GM21786 (cell line): Measurements from ENCODE around the gene AKR1A1.
"Not testable (repeated sequence)": the region's sequence is repeated elsewhere in the genome, so short reads cannot be mapped to it uniquely, and the experiment has no call there.

ENCODE experiments used
- ATAC-seq: cut with Tn5 transposase; IDR thresholded peaks from one replicate; pipeline ENCODE4 v1.9.1; 2021; ENCODE audit not compliant: unreplicated experiment

The AKR1A1 gene

DNA sequence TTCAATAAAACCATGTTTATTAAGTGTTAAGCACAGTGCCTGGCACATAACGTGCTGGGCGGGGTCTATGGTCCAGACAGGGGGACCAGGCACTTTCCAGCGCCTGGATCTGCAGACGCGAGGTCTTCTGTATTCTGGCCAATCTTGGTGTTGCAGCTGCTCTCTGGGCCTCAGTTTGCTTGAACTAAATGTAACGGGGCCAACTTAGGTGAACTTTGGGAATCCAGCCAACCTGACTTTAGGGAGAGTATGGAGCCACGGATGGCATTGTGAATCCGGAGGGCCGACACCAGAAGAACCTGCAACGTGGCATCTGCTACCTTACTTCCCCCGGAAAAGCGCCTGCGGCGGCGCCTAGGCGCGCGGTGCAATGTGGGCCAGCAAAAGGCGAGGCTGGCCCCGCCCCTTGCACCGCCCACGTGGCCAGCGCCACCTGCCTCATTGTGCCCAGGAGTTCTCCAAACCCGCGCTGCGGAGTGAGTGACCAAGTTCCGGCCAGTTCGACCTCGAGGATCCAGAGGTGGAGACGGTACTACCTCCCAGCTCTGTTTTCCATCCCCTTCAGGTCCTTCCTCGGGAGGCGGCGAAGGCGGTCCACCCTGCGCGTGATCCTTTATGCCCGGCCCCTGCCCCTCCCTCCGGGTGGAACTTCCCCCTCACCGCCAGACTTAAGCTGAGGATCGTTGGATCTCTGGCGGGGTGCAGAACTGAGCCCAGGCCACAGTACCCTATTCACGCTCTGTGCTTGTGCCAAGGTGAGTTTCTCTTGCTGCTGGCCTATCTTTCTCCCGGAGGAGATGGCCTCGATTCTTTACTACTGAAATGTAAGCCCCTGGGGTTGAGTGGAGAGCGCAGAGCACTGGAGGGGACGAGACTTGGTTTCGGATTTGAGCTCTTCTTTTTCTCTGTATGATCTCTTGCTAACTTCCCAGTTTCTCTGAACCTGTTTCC lies at the start of gene AKR1A1:
TSS of gene AKR1A1 (plus strand) at position 426 of the 951 bp plus-strand sequence. CDS start 10,969 bp downstream, outside the sequence.
- ATAC-seq: peak; percentile 89

DNA sequence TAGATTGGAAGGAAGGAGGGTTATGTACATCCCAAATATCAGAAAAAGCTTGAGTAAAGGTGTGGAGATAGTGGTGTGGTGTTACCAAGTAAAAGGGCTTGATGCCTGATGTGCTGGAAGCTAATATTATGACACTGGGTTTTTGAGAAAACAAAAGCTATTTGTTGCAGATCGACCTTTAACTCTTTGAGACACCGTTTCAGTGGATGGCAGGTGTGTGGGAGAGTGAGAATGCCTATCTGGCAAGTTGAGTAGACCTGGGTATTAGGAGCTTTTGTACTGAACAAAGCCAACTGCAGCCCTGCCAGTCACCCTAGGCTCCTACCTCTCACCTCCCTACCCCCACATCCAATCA lies 49.1 kb upstream of the AKR1A1 start:
- ATAC-seq: no peak

DNA sequence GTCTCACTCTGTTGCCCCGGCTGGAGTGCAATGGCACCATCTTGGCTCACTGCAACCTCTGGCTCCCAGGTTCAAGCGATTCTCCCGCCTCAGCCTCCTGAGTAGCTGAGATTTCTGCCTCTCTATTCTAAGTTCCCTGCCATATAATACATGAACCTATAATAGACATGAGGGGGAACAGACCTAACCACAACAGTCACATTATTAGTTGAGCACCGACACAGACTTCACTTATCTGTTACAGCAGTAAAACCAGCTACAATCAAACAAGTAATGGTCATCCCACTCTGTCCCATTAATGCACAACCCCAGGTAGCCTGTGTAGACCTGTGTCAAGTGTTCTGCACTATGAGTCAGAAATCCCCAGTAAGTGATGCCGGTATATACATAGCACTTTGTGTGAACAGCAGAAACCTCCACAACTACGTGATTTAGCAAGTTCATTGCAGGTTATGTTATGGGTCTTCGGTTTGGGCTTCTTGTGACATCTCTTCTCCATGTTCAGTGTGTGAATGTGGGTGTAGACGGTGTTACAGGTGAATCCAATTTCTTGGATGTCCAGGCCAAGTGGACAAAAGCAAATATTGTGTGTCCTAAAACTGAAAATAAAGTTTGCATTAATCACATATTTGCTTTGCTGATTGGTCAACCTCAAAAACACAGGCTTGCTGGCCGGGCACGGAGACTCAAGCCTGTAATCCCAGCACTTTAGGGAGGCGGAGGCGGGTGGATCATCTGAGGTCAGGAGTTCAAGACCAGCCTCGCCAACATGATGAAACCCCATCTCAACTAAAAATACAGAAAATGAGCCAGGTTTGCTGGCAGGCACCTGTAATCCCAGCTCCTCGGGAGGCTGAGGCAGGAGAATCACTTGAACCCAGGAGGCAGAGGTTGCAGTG lies 46.9 kb upstream of the AKR1A1 start:
- no peak for ATAC-seq

DNA sequence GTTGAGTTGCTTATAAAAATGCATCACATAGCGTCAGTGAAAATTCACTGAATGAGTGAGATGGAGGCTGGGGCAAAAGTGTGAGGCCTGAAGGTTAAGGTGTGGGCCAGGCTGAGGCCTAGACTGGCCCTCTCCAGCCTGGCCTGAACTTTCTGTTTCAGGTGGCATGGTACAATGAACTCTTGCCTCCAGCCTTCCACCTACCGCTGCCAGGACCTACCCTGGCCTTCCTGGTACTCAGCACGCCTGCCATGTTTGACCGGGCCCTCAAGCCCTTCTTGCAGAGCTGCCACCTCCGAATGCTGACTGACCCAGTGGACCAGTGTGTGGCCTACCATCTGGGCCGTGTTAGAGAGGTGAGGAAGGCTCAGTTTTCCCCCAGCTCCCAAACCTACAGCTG lies 43.4 kb upstream of the AKR1A1 start:
- no peak for ATAC-seq

DNA sequence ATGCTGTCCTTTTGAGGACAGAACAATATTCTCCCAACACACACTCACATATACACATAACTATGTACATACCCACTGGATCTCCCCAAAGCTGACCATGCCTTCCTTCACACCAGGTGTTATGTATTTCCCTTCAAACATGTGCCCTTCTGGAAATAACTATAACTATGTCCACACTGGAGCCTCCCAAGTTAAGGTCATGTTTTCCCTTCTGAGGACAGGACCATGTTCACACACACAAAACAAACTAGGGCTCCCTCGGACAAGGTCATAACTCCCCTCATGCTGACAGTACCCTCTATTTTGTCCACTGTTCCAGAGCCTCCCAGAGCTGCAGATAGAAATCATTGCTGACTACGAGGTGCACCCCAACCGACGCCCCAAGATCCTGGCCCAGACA lies 42.7 kb upstream of the AKR1A1 start:
- no peak for ATAC-seq

DNA sequence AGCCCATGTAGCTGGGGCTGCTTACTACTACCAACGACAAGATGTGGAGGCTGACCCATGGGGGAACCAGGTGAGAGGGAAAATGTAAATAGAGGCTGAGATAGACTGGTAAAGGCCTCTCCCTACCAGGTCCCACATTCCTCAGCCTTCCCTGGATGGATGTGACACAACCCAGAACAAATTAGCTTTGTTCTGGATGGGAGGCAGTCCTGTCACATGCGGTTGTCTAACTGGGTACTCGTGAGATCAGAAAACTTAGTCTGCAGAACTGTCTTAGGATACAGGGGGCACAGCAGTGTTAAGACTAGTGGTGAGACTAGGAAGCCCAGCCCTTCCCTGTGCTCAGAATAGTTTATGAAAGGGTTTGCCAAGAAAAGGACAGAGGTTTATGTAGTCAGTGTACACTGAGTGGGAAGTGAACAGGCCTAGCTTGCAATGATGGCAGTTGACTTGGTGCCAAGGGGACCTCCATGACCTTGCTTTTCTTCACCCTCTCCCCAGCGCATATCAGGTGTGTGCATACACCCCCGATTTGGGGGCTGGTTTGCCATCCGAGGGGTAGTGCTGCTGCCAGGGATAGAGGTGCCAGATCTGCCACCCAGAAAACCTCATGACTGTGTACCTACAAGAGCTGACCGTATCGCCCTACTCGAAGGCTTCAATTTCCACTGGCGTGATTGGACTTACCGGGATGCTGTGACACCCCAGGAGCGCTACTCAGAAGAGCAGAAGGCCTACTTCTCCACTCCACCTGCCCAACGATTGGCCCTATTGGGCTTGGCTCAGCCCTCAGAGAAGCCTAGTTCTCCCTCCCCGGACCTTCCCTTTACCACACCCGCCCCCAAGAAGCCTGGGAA lies 42.1 kb upstream of the AKR1A1 start:
- ATAC-seq: no peak

DNA sequence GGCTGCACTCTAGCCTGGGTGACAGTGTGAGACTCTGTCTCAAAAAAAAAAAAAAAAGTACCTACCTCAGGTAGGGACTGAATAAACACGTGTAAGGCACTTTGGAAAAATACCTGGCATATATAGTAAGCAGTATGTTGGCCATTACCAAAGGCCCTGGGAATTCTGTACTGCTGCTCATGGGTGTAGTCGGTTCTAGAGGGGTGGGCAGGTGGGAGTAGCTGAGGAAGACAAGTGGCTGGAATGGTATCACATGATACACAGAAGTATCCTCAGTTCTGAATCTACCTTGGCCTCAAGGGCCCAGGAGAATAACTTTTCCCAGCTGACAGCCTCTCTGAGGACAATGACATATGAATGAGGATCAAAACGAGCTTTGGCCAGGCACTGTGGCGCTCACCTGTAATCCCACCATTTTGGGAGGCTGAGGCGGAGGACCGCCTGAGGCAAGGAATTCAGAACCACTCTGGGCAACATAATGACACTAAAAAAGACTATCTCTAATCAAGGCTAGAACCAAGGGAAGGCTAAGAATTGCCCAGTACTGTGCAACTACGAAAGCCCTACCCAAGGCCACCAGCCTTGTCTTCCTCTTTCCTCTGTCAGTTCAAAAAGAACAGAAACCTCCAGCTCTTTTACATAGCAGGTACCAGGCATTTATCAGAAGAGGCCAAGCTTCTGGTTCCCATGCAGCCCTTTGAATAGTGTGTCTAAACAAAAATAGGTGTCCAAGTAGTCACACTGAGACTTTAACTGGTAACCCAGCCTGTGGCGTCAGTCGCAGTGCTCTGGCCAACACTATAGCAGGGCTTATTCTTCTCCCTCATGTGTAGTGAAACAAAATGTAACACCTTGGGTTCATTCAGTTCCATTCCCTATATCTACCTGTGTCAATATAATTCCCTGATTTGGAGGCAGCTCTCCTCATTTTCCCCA lies 40.3 kb upstream of the AKR1A1 start:
- no peak for ATAC-seq

DNA sequence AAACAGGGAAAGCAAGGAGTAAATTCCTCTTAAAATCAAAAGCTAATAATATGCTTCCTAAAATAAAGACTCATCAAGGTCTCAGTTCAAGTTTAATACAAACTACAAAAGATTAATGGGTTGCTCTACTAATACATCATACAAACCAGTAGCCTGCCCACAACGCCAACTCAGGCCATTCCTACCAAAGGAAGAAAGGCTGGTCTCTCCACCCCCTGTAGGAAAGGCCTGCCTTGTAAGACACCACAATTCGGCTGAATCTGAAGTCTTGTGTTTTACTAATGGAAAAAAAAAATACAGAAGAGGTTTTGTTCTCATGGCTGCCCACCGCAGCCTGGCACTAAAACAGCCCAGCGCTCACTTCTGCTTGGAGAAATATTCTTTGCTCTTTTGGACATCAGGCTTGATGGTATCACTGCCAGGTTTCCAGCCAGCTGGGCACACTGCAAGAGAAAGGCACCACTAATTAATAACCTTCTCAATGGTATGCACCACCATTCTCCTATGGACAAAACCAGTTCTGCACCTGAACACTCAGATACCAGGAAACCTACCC lies 39.6 kb upstream of the AKR1A1 start:
- no peak for ATAC-seq

DNA sequence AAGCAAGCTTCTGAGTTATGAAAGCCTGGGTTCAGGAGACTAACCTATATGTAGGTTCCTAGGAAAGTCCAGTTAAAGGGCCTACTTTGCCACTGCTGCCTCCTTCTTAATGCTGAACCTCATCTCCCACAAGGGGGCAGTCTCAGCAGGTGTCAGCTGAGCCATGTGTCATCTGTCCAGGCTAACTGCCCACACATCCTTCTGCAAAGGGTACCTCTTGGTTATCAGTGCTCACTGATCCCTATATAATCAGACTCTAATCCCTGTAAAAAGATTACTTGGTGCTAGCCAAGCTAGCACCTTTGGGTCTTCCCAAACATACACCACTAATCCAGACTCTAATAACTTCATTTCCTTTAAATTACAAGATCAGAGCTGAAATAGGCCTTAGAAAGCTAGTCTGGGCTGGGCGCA lies 38.0 kb upstream of the AKR1A1 start:
- ATAC-seq: no peak

DNA sequence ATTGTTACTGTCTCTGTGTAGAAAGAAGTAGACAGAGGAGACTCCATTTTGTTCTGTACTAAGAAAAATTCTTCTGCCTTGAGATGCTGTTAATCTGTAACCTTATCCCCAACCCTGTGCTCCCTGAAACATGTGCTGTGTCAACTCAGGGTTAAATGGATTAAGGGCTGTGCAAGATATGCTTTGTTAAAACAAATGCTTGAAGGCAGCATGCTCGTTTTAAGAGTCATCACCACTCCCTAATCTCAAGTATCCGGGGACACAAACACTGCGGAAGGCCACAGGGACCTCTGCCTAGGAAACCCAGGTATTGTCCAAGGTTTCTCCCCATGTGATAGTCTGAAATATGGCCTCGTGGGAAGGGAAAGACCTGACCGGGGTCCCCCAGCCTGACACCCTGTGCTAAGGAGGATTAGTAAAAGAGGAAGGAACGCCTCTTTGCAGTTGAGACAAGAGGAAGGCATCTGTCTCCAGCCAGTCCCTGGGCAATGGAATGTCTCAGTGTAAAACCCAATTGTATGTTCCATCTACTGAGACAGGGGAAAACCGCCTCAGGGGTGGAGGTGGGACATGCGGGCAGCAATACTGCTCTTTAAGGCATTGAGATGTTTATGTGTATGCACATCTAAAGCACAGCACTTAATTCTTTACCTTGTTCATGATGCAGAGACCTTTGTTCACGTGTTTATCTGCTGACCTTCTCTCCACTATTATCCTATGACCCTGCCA lies 36.9 kb upstream of the AKR1A1 start:
- ATAC-seq: not testable (repeated sequence)

DNA sequence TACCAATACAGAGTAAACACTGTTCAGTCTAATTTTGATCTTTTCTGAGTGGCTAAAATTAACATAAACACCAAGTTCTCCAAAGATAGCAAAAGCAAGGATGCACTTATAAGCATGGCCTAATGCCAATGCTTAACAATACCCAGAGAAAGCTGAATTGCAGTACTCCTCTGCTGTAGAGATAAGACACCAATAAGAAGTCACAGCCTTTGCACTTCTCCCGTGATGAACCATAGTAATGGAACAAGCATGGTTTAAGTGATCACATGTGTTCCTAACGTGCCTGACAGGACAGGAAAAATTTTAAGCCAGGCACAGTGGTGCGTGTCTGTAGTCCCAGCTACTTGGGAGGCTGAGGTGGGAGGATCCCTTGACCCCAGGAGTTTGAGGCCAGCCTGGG lies 34.6 kb upstream of the AKR1A1 start:
- no peak for ATAC-seq

DNA sequence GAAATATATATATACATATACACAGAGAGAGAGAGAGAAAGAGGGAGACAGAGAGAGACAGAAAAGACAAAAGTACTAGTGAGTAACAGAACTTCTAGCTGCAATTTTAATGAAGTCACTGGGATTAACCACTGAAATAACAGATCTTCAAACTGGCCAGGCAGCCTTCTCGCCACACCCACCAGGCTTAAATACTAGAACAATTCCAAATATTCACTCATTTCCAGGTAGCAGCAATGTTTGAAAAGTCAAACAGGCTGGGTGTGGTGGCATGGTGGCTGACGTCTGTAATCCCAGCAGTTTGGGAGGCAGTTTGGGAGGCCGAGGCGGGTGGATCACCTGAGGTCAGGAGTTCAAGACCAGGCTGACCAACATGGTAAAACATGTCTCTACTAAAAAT lies 34.2 kb upstream of the AKR1A1 start:
- no peak for ATAC-seq

DNA sequence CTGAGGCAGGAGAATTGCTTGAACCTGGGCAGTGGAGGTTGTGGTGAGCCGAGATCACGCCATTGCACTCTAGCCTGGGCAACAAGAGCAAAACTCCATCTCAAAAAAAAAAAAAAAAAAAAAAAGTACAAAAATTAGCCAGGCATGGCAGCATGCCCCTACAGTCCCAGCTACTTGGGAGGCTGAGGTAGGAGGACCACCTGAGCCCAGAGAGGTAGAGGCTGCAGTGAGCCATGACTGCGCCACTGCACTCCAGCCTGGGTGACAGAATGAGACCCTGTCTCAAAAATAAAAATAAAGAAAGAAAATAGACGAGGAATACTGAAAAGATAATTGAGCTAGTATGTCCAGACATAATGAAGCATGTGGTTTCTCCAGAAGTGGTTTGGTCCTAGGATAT lies 32.3 kb upstream of the AKR1A1 start:
- not testable (repeated sequence) for ATAC-seq

DNA sequence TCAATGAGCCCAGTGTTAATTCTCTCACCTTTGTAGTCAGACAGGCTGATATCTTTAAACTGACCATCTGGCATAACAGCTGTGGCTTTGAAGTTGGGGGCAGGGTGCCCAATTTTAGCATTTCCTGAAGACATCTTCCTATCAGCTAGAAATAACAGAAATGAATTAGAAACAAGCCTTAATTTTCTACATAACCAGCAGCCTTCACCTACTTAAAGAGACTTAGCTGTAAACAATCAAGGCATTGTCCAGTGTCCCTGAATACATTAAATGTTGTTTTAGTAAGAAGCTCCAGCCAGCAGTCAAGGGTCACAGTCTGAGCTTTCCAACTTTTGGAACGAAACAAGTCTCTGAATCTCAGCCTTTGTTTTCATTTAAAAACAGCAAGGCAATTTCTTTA lies 31.7 kb upstream of the AKR1A1 start:
- no peak for ATAC-seq

DNA sequence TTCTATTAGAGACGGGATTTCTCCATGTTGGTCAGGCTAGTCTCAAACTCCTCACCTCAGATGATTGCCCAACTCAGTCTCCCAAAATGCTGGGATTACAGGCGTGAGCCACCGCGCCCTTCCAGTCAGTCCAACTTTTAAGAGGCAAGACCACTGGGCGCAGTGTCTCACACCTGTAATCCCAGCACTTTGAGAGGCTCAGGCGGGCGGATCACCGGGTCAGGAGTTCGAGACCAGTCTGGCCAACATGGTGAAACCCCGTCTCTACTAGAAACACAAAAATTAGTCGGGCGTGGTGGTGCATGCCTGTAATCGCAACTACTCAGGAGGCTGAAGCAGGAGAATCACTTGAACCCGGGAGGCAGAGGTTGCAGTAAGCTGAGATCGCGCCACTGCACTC lies 30.9 kb upstream of the AKR1A1 start:
- ATAC-seq: not testable (repeated sequence)

DNA sequence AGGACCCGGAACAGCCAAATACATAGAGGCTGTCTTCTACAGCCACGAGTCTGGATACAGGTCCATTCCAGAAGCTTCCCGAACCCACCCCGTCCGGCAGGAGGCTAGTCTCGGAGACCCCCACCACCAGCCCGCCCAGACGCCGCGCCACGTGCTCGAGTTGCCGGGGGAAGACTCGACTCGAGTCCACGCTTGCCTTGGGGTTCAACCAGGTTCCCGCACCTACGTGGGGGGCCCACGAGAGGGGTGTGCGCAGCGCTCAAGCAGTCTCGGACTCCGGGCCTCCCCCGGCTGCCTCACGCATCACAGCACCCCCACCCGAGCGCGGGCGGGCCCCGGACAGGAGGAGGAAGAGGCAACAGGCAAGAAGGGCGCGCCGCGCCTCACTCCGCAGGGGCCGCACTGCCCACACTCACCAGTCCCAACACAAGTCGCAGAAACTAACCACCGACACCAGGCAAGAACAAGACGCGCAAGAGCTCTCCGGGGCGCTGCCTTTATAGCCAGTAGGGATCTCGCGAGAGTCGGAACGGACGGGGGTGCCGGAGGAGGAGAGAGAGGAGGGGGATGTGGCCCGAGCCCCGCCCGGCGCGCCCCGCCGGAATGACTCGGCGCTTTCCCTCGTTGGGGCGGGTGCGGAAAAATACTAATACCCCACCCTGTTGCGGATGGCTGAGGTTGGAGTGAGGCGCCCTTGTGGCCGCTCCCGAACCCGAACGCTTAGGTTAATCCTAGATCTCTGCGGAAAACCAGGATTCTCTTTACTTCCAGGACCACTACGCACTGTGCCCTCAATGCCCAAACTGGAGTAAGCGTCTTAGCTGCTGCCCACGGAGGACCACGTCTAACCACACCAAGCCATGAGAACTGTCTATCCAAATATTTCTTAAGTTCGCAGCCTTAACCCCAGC lies 29.0 kb upstream of the AKR1A1 start, which contains the start of gene PRDX1:
TSS of gene PRDX1 (minus strand) at position 472 of the 911 bp plus-strand sequence. CDS start 2,841 bp downstream, outside the sequence.
- ATAC-seq: peak; percentile 74

DNA sequence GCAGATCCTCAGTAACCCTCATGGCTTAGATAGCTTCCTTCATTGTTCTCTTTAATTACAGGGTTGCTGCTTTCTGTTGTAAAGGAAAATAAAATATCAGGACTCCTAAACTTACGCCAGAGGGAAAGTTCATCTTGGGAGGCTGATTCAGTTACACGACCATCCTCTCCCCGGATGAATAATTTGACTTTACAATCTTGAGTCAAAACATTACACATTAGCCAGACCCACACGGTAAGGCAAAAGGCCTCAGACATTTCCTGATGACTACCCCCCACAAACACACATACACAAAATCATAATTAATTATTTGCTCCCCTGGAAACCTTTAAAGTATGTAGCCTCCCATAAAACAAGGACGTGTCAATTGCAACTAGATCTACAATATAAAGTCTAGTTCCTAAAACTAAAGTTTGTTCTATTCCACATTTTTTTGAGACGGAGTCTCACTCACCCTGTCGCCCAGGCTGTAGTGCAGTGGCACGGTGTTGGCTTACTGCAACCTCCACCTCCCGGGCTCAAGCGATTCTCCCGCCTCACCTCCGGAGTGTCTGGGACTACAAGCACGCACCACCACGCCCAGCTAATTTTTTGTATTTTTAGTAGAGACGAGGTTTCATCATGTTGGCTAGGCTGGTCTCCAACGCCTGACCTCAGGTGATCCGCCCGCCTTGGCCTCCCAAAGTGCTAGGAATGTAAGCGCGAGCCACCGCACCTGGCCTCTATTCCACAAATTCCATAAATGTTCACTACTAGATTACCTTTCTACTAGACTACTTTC lies 28.1 kb upstream of the AKR1A1 start:
- no peak for ATAC-seq
